HEK293T (cell line): Measurements from ENCODE around the gene MOXD1.

ENCODE experiments used
- BHLHE40 ChIP-seq: fragments of 450-650 bp; IDR thresholded peaks from 2 replicates; pipeline ENCODE4 v1.6.1; 2016; ENCODE audit warnings: mild to moderate bottlenecking, moderate library complexity, borderline replicate concordance
- CTBP1 ChIP-seq: fragments of 450-650 bp; IDR thresholded peaks from 2 replicates; pipeline ENCODE4 v1.6.1; 2016; ENCODE audit warnings: borderline replicate concordance
- SP1 ChIP-seq: fragments of 450-650 bp; IDR thresholded peaks from 2 replicates; pipeline ENCODE4 v1.6.1; 2017
- TARDBP ChIP-seq: fragments of 450-650 bp; IDR thresholded peaks from 2 replicates; pipeline ENCODE4 v1.6.1; 2016
- TF ChIP-seq, protein P1 (sequence below): fragments of 450-650 bp; IDR thresholded peaks from 2 replicates; pipeline ENCODE4 v1.6.1; 2016

DNA sequence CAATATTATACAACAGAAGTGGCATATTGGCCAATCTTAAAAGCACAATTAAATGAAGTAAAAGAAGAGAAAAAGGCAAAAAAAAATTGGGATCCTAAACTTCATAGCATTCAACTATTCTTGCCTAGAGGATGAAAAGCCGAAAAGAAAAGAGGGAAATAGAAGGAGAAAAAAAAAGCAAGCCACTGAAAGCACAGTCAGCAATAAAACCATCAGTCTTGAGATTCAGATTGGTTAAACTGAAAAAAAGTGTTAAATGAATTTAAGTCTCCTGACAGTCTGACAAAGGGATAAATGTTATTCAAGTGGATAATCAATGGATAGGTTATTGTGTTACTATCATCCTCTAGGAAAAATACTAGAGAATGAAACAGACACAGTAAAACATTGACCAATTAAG lies 19.9 kb downstream of the MOXD1 start:
- no peak for TF ChIP-seq BHLHE40
- no peak for TF ChIP-seq SP1
- no peak for TF ChIP-seq TARDBP
- TF ChIP-seq, protein P1, sequence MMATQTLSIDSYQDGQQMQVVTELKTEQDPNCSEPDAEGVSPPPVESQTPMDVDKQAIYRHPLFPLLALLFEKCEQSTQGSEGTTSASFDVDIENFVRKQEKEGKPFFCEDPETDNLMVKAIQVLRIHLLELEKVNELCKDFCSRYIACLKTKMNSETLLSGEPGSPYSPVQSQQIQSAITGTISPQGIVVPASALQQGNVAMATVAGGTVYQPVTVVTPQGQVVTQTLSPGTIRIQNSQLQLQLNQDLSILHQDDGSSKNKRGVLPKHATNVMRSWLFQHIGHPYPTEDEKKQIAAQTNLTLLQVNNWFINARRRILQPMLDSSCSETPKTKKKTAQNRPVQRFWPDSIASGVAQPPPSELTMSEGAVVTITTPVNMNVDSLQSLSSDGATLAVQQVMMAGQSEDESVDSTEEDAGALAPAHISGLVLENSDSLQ, result no peak
- no peak for TF ChIP-seq CTBP1
